Caco-2 (cell line): Measurements from ENCODE around the gene GCN1. TPM values are rescaled to one million over a fixed set of nuclear protein-coding genes. Genes with fewer than 3 reads are reported as not detected.

Experiments
- BruUV-seq: library from RNA; stranded (reverse); fragments of 400-500 nt; replicated peaks from 2 replicates; lab custom pipeline; 2021; lab: Mats Ljungman, UMichigan
- CTCF ChIA-PET: fragments of 300-600 bp; sonication (Branson Sonifier 250); formaldehyde crosslinking; loops from one replicate; lab custom pipeline; 2022; ENCODE audit warnings: antibody characterized with exemption; lab: Charles Lee
- POLR2A ChIA-PET: fragments of 300-600 bp; sonication (Branson Sonifier 250); formaldehyde crosslinking; loops from one replicate; lab custom pipeline; 2022; ENCODE audit warnings: antibody characterized with exemption; lab: Charles Lee
- DNase-seq, 2 experiments: peaks; one replicate each; pipeline versions ENCODE4 v3.0.0 to v3.0.0-alpha.2; 2020 to 2022
- H3K27me3 ChIP-seq: replicated peaks from 2 replicates; pipeline ENCODE4 v1.6.0; 2011; ENCODE audit warnings: low read length; ENCODE audit not compliant: control insufficient read depth, insufficient read depth
- H3K36me3 ChIP-seq: 2 replicates; pipeline ENCODE4 v1.5.1; 2011; ENCODE audit warnings: low read length; ENCODE audit not compliant: control insufficient read depth, insufficient read depth
- H3K4me1 ChIP-seq: fragments of 250-450 bp; sonication (Bioruptor Pico); 2 replicates; pipeline ENCODE4 v1.5.1; 2020; ENCODE audit warnings: mild to moderate bottlenecking
- H3K4me3 ChIP-seq: 2 replicates; pipeline ENCODE4 v1.5.1; 2011; ENCODE audit warnings: low read depth, mild to moderate bottlenecking, control low read depth, low read length
- H3K9me3 ChIP-seq: fragments of 250-450 bp; sonication (Bioruptor Pico); 2 replicates; pipeline ENCODE4 v1.5.1; 2020; ENCODE audit warnings: mild to moderate bottlenecking, moderate library complexity
- H3K27ac Mint-ChIP-seq: one replicate; pipeline ENCODE4 v1.8.0; 2022; ENCODE audit warnings: mixed read lengths; ENCODE audit not compliant: unreplicated experiment
- H3K27me3 Mint-ChIP-seq: one replicate; pipeline ENCODE4 v1.8.0; 2022; ENCODE audit warnings: mixed read lengths; ENCODE audit not compliant: insufficient read depth, unreplicated experiment
- H3K36me3 Mint-ChIP-seq: one replicate; pipeline ENCODE4 v1.8.0; 2022; ENCODE audit warnings: mild to moderate bottlenecking, mixed read lengths; ENCODE audit not compliant: insufficient read depth, unreplicated experiment
- H3K4me1 Mint-ChIP-seq: one replicate; pipeline ENCODE4 v1.8.0; 2022; ENCODE audit warnings: low read depth, mixed read lengths; ENCODE audit not compliant: unreplicated experiment
- H3K4me3 Mint-ChIP-seq: one replicate; pipeline ENCODE4 v1.8.0; 2022; ENCODE audit warnings: mild to moderate bottlenecking, moderate library complexity, mixed read lengths; ENCODE audit not compliant: unreplicated experiment
- H3K9me3 Mint-ChIP-seq: one replicate; pipeline ENCODE4 v1.8.0; 2022; ENCODE audit warnings: mixed read lengths; ENCODE audit not compliant: unreplicated experiment
- intact Hi-C: fragments of 100-400 bp; cut with micrococcal nuclease; formaldehyde crosslinking; loops from one replicate; pipeline ENCODE4 v1.10.0; 2022; ENCODE audit not compliant: unreplicated experiment
- total RNA-seq: library from RNA; stranded (reverse); gene quantifications from 2 replicates; pipeline ENCODE4 v1.2.3, GENCODE V29; 2022
- TF ChIP-seq, protein P1 (sequence below), 2 experiments: fragments of 200-600 bp in 1 of 2; IDR thresholded peaks; 1 replicate in 1 of 2; 2 replicates in 1 of 2; pipeline versions ENCODE4 v1.5.1 to v1.8.0; 2011 to 2022; ENCODE audit warnings: antibody characterized with exemption in 1 of 2, control low read depth in 1 of 2, inconsistent platforms in 1 of 2, low read depth in 1 of 2, low read length in 1 of 2, mild to moderate bottlenecking in 1 of 2, moderate library complexity in 1 of 2; ENCODE audit not compliant: insufficient read depth in 1 of 2, severe bottlenecking in 1 of 2, unreplicated experiment in 1 of 2

Gene GCN1
- total RNA-seq, 1 experiment from 2014 or later, result 154 TPM

DNA sequence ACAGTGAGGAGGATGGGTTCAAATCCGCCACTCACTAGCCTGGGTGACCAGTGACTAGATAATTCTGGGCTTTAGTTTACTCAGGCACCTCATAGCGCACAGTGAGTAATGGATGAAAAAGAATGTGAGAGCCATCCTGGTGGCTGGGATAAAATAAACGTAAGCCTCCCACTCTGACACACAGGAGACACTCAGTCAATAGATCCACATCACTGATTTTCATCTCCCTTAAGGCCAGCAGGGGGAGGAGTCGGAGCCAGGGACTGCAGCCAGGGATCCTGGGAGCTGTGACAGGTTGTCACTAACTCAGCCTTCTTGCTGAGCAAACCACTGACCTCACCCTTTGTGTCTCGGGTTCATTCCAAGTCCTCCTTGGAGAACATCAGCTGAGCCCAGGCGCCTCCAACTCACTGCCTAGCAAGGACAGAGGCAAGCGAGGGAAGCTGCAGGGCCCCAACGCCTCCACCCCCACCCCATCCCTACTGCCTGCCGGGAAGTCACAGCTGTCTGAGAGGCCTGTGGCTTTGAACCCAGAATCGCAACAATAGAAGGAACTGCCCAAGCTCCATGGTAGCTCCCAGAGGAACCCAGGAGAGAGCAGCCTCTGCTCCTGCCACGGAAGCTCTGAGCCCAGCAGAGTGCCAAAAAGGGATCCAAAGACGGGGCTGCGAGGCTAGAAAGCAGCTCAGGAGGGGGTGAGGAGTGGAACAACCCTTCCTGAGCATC, 40.3 kb upstream of the GCN1 start:
- Mint-ChIP-seq H3K9me3 (no peaks in the 10 kb centered on the region), H3K27me3 (no peaks in the 10 kb centered on the region), H3K4me1 (peaks cover 63% of the 10 kb centered on the region), H3K4me3 (no peak overlapping the region), H3K36me3 (peaks cover 57% of the 10 kb centered on the region), H3K27ac (peak overlapping the region; percentile 71)
- H3K4me1 ChIP-seq, result peaks cover 82% of the 10 kb centered on the region
- no peaks in the 10 kb centered on the region for H3K36me3 ChIP-seq
- DNase-seq, result peak; percentile 82 to 83
- intact Hi-C loops, result no loop called here
- POLR2A ChIA-PET, result interaction anchor here (1.0 to 1.8 kb wide), 6 partner anchors 22 to 58 kb away, joined by 3 to 12 read pairs (median 7); partner anchors contain the start of genes RNU4-1 and RPLP0
- BruUV-seq, result no TSS peak
- H3K4me3 ChIP-seq, result no peak overlapping the region
- no peaks in the 10 kb centered on the region for H3K27me3 ChIP-seq
- CTCF ChIA-PET, result interaction anchor here (0.5 to 6.7 kb wide), 15 partner anchors 8 to 401 kb away, joined by 3 to 73 read pairs (median 4); partner anchors contain the start of genes PXN, RNU4-2, RPLP0 and SIRT4
- TF ChIP-seq, protein P1, sequence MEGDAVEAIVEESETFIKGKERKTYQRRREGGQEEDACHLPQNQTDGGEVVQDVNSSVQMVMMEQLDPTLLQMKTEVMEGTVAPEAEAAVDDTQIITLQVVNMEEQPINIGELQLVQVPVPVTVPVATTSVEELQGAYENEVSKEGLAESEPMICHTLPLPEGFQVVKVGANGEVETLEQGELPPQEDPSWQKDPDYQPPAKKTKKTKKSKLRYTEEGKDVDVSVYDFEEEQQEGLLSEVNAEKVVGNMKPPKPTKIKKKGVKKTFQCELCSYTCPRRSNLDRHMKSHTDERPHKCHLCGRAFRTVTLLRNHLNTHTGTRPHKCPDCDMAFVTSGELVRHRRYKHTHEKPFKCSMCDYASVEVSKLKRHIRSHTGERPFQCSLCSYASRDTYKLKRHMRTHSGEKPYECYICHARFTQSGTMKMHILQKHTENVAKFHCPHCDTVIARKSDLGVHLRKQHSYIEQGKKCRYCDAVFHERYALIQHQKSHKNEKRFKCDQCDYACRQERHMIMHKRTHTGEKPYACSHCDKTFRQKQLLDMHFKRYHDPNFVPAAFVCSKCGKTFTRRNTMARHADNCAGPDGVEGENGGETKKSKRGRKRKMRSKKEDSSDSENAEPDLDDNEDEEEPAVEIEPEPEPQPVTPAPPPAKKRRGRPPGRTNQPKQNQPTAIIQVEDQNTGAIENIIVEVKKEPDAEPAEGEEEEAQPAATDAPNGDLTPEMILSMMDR (IDR thresholded peaks at IDR 0.05; ENCODE audit: insufficient read depth in 1 of 2, low read depth in 1 of 2, low read length in 1 of 2, severe bottlenecking in 1 of 2, unreplicated experiment in 1 of 2), result peak; percentile 51 to 69
- no peaks in the 10 kb centered on the region for H3K9me3 ChIP-seq

DNA sequence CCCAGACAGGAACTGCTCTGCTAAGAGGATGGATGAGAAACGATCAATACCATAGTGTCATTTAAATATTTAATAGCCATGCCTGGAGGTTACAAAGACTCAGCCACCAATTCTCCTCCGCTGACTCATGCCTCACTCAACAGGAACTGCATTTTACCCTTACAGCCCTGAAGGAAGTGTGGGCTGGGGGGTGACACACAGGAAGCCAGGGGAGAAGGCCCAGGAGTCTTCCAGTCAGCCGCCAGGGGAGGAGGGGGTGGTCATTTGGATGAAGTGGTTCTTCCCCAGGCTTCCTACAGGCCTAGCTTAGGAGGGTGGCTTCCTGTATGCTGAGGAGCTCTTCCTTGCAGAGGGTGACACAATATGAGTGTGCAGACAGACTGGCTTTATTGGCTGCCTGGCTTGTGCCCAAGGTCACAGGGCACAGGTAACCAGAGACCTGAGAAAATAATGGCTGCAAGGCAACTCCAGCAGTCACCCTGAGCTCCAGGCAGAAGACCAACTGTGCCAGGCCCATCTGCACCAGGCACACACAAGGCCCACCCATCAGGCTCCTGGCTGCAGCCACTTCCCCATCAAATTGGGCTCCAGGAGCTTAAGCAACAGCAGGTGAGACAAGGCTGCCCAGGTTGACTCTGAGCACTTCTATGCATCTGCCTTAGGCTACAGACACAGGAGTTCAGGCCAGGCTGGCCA, 36.9 kb upstream of the GCN1 start:
- ChIA-PET CTCF (interaction anchor here (1.3 to 6.1 kb wide), 4 partner anchors 11 to 60 kb away, joined by 3 to 229 read pairs (median 6); partner anchors contain the start of genes PXN, RNU4-2 and RPLP0), POLR2A (interaction anchor here (0.6 to 6.7 kb wide), 8 partner anchors 8 to 411 kb away, joined by 3 to 297 read pairs (median 7); partner anchors contain the start of genes PXN, RNU4-1, RNU4-2 and RPLP0)
- peaks cover 86% of the 10 kb centered on the region for H3K4me1 ChIP-seq
- Mint-ChIP-seq H3K27ac (peak overlapping the region; percentile 84), H3K4me1 (peaks cover 51% of the 10 kb centered on the region), H3K36me3 (peaks cover 78% of the 10 kb centered on the region), H3K4me3 (peak overlapping the region; percentile 67), H3K9me3 (no peaks in the 10 kb centered on the region), H3K27me3 (no peaks in the 10 kb centered on the region)
- intact Hi-C loops, result no loop called here
- no peaks in the 10 kb centered on the region for H3K9me3 ChIP-seq
- H3K27me3 ChIP-seq, result no peaks in the 10 kb centered on the region
- TF ChIP-seq, protein P1 (IDR thresholded peaks at IDR 0.05; ENCODE audit: insufficient read depth in 1 of 2, low read depth in 1 of 2, low read length in 1 of 2, severe bottlenecking in 1 of 2, unreplicated experiment in 1 of 2), result no peak
- H3K4me3 ChIP-seq, result no peak overlapping the region
- H3K36me3 ChIP-seq, result no peaks in the 10 kb centered on the region
- peak; percentile 42 to 75 for DNase-seq
- no TSS peak for BruUV-seq

DNA sequence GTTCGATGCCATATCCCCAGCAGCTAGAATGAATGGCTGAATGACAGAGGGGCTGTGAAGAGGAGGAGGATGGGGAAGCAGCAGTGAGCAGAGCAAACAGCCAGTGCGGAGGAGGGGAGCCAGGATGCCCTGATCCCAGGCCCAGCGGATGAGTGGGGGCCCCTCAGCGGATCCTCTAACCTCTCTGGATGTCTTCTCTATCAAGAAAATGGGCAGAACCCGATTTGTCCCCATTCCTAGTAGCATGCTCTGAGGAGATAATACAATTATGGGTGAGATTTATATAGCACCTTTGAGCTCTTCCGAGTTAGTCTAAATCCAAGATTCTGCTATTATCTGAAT, 36.4 kb upstream of the GCN1 start:
- DNase-seq, result no peak
- peak overlapping the region; percentile 84 for H3K27ac Mint-ChIP-seq
- no peaks in the 10 kb centered on the region for H3K9me3 Mint-ChIP-seq
- peak overlapping the region; percentile 67 for H3K4me3 Mint-ChIP-seq
- H3K4me1 ChIP-seq, result peaks cover 87% of the 10 kb centered on the region
- no peaks in the 10 kb centered on the region for H3K36me3 ChIP-seq
- ChIA-PET CTCF (interaction anchor here (0.6 to 6.1 kb wide), 7 partner anchors 12 to 71 kb away, joined by 3 to 229 read pairs (median 7); partner anchors contain the start of genes PXN, RNU4-2, RPLP0 and SIRT4), POLR2A (interaction anchor here (0.6 to 6.7 kb wide), 12 partner anchors 9 to 412 kb away, joined by 3 to 297 read pairs (median 7); partner anchors contain the start of genes PXN, RNU4-1, RNU4-2 and RPLP0)
- peaks cover 54% of the 10 kb centered on the region for H3K4me1 Mint-ChIP-seq
- peaks cover 83% of the 10 kb centered on the region for H3K36me3 Mint-ChIP-seq
- intact Hi-C loops, result no loop called here
- TF ChIP-seq, protein P1 (IDR thresholded peaks at IDR 0.05; ENCODE audit: insufficient read depth in 1 of 2, low read depth in 1 of 2, low read length in 1 of 2, severe bottlenecking in 1 of 2, unreplicated experiment in 1 of 2), result no peak
- no peaks in the 10 kb centered on the region for H3K27me3 ChIP-seq
- TSS peak; percentile 27 for BruUV-seq
- no peaks in the 10 kb centered on the region for H3K9me3 ChIP-seq
- H3K4me3 ChIP-seq, result no peak overlapping the region
- no peaks in the 10 kb centered on the region for H3K27me3 Mint-ChIP-seq
